ENCODE data around the gene SCYGR7.

The SCYGR7 gene, protein sequence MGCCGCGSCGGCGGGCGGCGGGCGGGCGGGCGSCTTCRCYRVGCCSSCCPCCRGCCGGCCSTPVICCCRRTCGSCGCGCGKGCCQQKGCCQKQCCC

DNA sequence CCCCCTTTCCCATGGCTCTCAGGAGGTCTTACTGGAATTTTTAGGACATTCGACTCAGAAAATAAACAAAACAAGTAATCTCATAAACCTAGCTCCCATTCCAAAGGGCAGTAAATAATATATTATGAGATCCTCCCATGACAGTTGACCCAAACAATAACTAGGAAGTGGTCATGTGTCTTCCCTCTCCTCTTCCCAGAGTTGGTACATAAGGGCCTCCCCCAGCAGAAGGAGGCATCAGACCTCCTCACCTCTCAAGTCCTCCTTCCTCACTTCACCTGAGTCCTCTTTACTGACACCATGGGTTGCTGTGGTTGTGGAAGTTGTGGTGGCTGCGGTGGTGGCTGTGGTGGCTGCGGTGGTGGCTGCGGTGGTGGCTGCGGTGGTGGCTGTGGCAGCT, at the start of gene SCYGR7:
SCYGR7 (plus strand) TSS at position 301 of the 400 bp plus-strand sequence; CDS start at position 301, 0 bp downstream.
- no peak within 1 kb of the TSS for H3K27ac ChIP-seq
- TF ChIP-seq ZFX (IDR thresholded peaks at IDR 0.05; ENCODE audit: borderline replicate concordance): no peak
- TF ChIP-seq, protein P1, sequence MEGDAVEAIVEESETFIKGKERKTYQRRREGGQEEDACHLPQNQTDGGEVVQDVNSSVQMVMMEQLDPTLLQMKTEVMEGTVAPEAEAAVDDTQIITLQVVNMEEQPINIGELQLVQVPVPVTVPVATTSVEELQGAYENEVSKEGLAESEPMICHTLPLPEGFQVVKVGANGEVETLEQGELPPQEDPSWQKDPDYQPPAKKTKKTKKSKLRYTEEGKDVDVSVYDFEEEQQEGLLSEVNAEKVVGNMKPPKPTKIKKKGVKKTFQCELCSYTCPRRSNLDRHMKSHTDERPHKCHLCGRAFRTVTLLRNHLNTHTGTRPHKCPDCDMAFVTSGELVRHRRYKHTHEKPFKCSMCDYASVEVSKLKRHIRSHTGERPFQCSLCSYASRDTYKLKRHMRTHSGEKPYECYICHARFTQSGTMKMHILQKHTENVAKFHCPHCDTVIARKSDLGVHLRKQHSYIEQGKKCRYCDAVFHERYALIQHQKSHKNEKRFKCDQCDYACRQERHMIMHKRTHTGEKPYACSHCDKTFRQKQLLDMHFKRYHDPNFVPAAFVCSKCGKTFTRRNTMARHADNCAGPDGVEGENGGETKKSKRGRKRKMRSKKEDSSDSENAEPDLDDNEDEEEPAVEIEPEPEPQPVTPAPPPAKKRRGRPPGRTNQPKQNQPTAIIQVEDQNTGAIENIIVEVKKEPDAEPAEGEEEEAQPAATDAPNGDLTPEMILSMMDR (IDR thresholded peaks at IDR 0.05): no peak

DNA sequence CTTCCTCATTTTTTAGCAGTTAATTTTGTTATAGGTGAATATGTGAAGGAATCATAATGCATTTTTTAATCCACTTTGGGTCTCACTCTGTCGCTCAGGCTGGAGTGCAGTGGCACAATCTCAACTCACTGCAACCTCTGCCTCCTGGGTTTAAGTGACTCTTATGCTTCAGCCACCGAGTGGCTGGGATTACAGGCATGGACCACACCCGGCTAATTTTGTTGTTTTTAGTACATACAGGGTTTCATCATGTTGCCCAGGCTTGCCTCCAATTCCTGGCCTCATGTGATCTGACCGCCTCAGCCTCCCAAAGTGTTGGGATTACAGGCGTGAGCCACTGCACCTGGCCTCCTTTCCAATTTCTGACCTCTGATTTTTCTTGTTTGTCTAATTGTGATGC, 43.9 kb upstream of the SCYGR7 start:
- H3K27ac ChIP-seq: no peak overlapping the region
- no peak for TF ChIP-seq ZFX (IDR thresholded peaks at IDR 0.05; ENCODE audit: borderline replicate concordance)
- TF ChIP-seq, protein P1 (IDR thresholded peaks at IDR 0.05): no peak

DNA sequence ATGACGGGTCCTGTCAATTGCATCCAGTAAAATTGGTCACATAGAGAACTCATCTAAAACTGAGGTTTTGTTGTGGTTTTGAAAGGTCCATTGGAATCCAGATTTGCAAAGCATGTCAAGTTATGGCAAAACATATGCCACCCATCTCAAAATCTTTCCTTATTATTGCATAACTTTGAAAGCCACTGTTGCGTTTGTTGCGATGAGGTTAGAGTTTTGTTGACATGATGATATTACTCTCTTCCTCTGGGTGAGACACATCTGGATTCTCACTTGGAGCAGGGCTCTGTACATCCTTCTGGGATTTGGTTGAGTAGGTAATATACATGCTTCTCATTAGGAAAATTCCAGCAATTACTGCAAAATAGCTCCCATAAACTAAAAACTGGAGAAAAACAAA, 40.9 kb upstream of the SCYGR7 start:
- TF ChIP-seq, protein P1 (IDR thresholded peaks at IDR 0.05): no peak
- no peak for TF ChIP-seq ZFX (IDR thresholded peaks at IDR 0.05; ENCODE audit: borderline replicate concordance)

DNA sequence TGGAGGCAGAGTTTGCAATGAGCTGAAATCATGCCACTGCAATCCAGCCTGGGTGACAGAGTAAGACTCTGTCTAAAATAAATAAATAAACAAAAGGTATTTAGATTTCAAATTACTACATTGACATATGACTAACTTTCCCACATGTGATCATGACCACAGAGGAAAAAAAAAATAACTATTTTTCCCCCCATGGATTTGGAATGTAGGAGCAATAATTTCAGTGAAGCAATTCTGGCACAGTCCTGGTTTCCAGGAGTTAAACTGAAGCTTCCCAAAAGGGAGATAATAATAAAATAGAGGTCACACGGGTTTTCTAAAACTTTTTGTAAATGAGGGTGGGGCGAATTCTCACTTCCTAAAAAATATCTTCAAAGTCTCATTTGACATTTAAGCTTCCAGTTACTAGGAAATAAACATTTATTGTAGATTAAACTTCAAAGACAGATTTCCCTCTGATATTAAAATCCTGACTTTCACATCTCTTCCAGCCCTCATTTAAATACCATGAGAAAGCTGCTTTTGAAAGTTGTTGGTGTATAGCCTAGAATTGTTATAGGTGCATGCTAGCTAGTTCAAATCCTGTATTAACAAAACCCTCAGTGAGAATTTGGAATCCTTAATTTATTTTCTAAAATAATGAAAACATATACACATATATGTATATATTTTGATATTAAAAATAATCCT, 31.0 kb upstream of the SCYGR7 start:
- TF ChIP-seq, protein P1 (IDR thresholded peaks at IDR 0.05): no peak
- TF ChIP-seq ZFX (IDR thresholded peaks at IDR 0.05; ENCODE audit: borderline replicate concordance): no peak
- H3K27ac ChIP-seq: no peak overlapping the region

More for the DNA sequence above, 40.9 kb upstream of the SCYGR7 start:
- no peak overlapping the region for H3K27ac ChIP-seq

DNA sequence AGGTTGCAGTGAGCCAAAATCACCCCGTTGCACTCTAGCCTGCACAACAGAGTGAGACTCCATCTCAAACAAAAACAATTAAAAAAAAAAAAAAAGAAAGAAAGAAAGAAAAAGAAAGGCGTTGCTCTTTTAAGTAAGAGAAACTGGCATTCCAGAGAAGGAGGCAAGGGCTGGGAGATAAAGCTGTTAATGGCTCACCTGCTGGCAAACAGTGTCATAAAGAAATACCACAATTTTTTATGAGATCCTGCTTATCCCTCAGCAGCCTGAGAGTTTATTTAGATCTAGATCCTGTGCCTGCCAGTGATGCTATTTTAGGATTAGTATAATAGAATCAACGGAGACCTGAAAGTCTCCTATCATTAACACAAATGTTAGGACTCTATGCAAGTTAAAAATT, 26.6 kb upstream of the SCYGR7 start:
- no peak overlapping the region for H3K27ac ChIP-seq
- TF ChIP-seq, protein P1 (IDR thresholded peaks at IDR 0.05): no peak
- no peak for TF ChIP-seq ZFX (IDR thresholded peaks at IDR 0.05; ENCODE audit: borderline replicate concordance)

DNA sequence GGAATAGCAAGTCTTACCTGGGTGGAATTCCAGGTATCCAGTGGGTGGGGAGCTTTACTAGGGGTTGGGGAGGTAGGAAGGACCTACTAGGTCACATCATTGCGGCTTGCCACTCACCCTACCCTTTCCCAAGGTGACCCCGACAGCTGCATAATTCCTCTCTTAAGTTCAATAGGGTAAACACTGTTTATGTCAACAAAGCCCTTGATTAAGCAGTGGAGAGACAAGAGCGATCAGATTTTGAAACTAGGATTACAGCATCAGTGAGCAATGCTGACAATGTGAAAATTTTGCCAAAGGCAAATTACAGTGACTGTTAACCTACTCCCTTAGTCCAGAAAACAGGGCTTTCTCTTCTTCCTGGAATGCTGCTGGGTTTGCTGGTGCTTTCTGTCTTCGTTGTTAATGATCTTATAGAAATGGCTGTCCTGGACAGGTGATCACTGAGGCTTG, 24.8 kb upstream of the SCYGR7 start:
- TF ChIP-seq, protein P1 (IDR thresholded peaks at IDR 0.05): no peak
- TF ChIP-seq ZFX (IDR thresholded peaks at IDR 0.05; ENCODE audit: borderline replicate concordance): no peak
- H3K27ac ChIP-seq: no peak overlapping the region

DNA sequence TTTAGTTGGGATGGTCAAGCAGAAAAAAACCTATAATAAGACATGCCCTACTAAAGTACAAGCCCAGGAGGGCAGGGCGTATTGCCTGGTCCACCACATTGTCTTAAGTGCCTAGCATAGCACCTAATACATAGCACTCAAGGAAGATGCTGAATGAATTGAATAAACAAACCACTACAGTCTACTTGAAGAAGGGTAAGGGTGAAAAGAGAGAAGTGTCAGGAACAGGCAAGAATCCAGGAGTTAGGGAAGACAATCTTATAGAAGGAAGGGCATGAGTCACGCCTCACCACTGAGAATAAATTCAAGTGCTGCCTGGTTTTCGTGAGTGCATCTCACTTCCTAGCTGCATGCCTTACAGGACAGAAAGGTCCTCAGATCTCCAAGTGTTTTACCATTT, 24.2 kb upstream of the SCYGR7 start:
- no peak overlapping the region for H3K27ac ChIP-seq
- TF ChIP-seq ZFX (IDR thresholded peaks at IDR 0.05; ENCODE audit: borderline replicate concordance): no peak
- TF ChIP-seq, protein P1 (IDR thresholded peaks at IDR 0.05): no peak

Data from 22Rv1 (cell line).